Astrocyte of the hippocampus (primary cell): ENCODE data around the gene AP3S2.
"Not testable (repeated sequence)": the region's sequence is repeated elsewhere in the genome, so short reads cannot be mapped to it uniquely, and the experiment has no call there.

Source experiments
- DNase-seq: peaks from one replicate; pipeline ENCODE4 v3.0.0; 2011; ENCODE audit warnings: low read depth, low spot score

Gene AP3S2

DNA sequence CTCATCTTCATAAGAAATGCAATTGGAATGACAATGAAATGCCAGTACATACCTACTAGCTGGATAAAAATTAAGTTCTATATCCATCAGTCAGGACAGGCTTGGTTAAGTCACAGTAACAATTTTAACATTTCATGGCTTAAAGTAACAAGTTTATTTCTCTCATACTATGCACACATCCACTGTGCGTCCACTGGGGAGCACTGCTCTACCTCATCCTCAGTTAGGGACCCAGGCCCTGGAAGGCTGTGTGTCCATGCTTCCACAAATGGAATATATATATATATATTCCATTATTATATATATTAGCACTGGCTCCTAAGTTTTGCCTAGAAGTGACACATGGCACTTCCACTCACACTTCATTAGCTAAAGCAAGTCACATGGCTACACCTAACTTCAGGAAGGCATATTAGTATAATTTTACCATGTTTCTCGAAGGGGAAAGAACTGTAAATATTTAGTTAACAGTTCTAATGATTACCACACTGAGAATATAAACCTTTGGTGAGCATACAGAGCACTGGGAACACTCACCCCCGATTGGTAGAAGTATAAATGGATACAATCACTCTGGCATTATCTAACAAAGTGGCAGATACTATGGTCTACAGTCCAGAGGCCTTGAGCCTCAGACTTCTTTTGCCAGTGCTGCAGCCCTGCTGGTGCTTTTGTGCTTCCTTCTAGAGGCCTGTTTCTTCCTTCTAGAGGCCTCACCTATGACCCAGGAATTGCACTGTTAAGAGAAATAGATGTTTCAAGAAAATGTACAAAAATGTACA, 28.6 kb downstream of the AP3S2 start:
- DNase-seq: no peak

DNA sequence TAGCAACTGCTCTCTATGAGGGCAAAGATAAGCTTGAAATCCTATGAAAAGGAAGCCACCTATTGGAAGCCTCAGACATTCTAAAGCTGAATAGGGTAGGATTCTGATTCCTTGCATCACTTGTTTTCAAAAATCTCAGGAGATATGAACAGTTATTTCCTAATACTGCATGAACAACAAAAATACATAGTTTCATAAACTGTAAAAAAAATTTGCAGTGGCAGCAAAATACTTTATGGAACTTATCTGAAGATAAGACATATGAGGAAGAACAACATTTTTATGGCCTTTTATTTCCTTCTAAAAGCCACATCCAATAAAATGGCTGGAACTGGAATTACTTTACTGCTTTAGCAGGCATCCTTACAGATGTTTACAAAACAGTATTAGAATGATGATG, 29.9 kb downstream of the AP3S2 start:
- DNase-seq: no peak

GRCh38 chr15:89860891-89861290, 32.9 kb downstream of the AP3S2 start:
- DNase-seq: no peak

DNA sequence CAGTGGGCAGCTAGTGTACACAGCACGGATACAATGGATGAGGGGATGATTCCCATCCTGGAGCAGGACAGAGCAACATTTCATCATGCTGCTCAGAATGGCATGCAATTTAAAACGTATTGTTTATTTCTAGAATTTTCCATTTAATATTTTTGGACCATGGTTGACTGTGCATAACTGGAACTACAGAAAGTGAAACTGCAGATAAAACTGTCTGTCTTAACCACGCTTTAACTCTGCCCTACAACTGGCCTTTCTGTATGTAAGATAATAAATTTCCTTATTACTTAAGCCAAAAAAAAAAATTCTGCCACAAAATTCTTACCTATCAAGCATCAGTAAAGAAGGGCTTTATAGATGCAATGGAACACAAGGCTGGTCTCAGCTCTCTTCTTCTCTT, 33.4 kb downstream of the AP3S2 start:
- no peak for DNase-seq

DNA sequence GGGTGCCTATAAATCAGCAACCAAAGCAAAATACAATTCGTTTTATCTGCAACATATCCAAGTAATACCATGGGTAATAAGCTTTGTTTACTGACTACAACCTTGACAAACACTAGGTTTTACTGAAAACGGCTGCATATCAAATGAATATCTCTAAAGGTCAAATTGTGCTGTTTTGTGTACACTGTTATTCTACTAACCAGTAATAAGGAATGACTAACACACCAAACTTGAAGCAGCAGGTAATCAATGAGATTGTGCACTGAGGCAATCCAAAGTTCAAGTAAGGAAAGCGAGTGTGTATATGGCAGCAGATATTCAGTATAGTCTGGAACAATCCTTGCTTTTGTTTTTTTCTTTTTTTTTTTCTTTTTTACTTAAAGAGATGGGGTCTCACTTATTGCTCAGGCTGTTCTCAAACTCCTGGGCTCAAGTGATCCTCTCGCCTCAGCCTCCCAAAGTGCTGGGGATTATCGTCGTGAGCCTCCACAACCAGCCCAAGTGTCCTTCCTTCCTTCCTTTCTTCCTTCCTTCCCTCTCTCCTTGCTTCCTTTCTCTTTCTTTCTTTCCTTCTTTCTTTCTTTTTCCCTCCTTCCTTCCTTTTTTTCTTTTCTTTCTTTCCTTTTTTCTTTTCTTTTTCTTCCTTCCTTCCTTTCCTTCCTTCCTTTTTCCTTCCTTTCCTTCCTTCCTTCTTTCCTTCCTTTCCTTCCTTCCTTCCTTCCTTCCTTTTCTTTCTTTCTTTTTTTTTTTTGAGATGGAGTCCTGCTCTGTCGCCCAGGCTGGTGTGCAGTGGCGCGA, 34.9 kb downstream of the AP3S2 start:
- DNase-seq: no peak

DNA sequence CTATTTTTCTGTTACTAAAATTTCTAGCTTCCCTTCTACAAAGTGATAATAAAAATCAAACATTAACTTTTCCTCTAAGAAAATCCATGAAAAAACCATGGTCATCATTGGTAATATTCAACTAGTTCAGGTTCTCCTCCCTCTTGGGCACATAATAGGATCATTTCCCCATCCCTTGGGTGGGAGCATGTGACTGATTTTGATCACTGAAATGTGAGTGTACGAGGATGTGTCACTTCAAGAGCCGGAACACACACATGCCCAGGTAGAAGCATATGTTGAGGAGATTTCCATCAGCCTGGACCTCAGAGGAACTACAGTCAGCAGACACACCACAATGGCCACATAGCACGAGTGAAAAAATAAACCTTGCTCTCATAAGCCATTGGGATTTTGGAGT, 36.1 kb downstream of the AP3S2 start:
- no peak for DNase-seq

GRCh38 chr15:89855948-89856347, 37.8 kb downstream of the AP3S2 start:
- DNase-seq: no peak

DNA sequence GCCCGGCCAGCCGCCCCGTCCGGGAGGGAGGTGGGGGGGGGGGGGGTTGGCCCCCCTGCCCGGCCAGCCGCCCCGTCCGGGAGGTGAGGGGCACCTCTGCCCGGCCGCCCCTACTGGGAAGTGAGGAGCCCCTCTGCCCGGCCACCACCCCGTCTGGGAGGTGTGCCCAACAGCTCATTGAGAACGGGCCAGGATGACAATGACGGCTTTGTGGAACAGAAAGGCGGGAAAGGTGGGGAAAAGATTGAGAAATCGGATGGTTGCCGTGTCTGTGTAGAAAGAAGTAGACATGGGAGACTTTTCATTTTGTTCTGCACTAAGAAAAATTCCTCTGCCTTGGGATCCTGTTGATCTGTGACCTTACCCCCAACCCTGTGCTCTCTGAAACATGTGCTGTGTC, 38.9 kb downstream of the AP3S2 start:
- DNase-seq: not testable (repeated sequence)

DNA sequence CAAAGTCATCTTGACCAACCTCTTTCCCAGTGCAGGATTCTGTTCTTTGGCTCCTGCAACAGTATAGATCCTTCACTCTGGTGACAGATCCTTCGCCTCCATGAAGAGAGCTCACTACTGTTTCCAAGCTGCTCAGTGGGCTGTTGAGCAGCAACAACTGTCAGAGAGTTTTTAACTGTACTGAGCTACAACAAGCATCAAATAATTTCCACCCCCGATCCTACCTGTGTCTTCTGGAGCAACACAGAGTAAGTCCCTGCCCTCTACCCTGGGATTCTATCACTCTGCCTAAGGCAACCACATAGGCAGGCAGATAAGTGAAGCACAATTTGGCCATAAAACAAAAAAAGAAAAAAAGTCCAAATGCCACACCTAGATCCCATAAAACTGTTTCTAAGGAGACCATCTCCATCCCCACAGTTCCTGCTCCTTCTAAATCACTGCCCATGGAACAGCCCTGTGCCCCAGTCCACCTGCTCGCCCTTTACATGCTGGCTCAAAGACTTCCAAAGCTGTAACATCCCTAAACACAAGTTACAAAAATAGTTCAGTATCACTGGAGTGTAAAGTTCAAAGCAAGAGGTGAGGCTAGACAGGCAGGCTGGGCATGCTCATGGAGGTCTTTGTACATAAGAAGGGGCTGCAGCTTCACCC, 41.3 kb downstream of the AP3S2 start:
- no peak for DNase-seq

GRCh38 chr15:89851673-89852341, 42.0 kb downstream of the AP3S2 start:
- no peak for DNase-seq

- DNase-seq: no peak
Observed at GRCh38 chr15:89848970-89849292, 44.9 kb downstream of the AP3S2 start.

- DNase-seq: no peak
Observed at GRCh38 chr15:89847101-89847500, 46.7 kb downstream of the AP3S2 start.

- DNase-seq: peak; percentile 93
Observed at GRCh38 chr15:89845305-89845893, 48.4 kb downstream of the AP3S2 start.

DNA sequence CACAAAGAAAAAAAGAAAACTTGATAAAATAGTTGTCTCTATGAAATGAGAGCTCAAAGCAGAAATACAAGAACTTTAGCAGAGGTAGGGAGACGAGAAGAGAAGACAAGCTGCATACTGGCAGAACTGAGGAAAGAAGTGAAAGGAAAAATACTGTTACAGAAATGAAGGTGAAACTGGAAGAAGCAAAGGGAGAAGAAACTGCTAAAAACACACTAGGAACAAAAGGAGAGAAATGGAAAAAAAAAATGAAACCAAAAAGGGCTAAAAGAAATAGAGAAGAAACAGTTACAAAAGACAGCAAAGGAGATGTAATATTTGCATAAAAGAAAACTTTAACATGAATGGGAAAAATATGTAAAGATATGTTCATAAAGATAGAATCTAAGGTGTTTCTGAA, 51.8 kb downstream of the AP3S2 start:
- DNase-seq: no peak

GRCh38 chr15:89841306-89841705, 52.5 kb downstream of the AP3S2 start:
- DNase-seq: no peak

- DNase-seq: no peak
Observed at GRCh38 chr15:89839167-89839810, 54.5 kb downstream of the AP3S2 start.

DNA sequence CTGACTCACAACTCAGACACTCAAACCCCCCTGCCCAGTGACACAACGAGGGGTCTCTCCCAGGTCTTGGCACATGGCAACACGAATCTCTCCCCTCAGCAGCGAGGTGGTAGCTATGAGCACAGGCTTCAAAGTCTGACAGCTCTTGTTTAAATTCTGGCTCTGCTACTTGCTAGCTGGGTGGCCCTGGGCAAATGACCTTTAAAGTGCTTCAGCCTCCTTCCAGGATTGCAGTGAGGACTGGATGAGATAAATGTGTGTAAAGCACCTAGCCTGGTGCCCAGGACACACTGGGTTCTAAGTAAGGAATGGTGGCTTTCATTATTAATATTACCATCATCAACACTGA, 56.0 kb downstream of the AP3S2 start:
- no peak for DNase-seq

GRCh38 chr15:89837134-89837829, 56.5 kb downstream of the AP3S2 start:
- DNase-seq: peak; percentile 71

DNA sequence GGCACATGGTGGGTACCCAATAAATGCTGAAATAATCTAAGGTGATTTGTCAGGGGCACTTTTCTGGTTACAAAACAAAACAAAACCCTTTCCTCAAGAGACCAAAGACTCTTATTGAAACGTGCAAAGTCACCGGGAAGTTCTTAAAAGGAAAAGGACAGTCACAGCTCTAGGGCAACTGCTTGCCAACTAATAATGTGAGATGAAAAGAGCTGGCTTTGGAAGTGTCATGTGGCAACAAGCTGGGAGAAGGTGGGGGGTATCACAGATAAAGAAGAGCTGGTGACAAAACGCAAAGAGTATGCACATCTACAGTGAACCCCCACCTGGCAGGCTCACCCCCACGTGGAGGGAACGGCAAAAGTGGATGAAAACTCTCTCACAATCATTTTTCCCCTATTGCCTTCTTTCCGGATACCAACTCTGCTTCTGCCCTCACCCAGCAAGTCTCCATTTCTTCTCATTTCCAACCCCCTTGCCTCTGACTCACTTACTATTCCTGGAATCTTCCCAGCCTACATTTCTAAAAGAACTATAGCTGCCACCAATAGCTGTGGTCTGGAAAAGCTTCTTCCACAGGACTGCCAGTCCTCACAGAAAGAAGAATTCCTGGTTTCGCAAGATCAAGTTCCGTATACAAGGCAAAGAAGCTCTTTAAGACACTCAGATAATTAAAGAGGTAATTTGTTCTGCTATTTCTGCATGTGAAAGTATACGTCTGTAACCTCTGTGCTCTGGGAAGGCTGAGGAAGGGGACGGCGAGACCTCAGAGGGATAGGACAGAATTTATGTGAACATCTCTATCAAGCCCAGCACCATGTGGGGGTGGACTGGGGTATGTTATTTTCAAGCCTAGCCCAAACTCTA, 57.3 kb downstream of the AP3S2 start:
- DNase-seq: peak; percentile 95

GRCh38 chr15:89835176-89835564, 58.6 kb downstream of the AP3S2 start:
- DNase-seq: no peak
